ENCODE results near the gene EHBP1. TPM values are rescaled to one million over a fixed set of nuclear protein-coding genes. Genes with fewer than 3 reads are reported as not detected.
"Not testable (repeated sequence)": the region's sequence is repeated elsewhere in the genome, so short reads cannot be mapped to it uniquely, and the experiment has no call there.

Gene EHBP1
- total RNA-seq, 4 donors from 2014 or later, result 52.6 to 167 (median 135) TPM

DNA sequence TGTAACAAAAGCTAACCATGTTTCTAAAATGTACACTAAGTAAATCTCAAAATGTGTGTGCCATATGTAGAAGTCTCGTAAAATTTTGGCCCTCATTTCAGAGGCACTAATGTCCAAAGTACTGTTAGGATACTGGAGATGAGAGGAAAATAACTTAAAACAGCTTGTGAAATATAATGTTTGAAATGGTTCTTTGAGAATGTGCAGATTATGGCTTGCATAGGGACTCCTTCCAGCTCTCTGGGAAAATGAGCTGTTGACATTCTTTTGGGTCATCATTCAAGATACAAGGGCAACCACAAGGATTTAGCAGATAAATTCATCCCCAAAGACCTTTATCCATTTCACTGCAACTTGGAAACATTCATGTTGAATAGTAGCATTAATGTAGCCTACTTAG lies 307.0 kb downstream of the EHBP1 start:
- intact Hi-C loops (cut with DNase I; ENCODE audit: low total_unique reads), result no loop called here
- Histone ChIP-seq H3K9me3 (no peaks in the 10 kb centered on the region), H3K27me3 (no peaks in the 10 kb centered on the region), H3K27ac (no peak overlapping the region), H3K4me1 (no peaks in the 10 kb centered on the region), H3K36me3 (no peaks in the 10 kb centered on the region), H3K4me3 (no peak overlapping the region)
- no peak for DNase-seq
- TF ChIP-seq POLR2A (IDR thresholded peaks at IDR 0.05), result no peak
- TF ChIP-seq, protein P1, sequence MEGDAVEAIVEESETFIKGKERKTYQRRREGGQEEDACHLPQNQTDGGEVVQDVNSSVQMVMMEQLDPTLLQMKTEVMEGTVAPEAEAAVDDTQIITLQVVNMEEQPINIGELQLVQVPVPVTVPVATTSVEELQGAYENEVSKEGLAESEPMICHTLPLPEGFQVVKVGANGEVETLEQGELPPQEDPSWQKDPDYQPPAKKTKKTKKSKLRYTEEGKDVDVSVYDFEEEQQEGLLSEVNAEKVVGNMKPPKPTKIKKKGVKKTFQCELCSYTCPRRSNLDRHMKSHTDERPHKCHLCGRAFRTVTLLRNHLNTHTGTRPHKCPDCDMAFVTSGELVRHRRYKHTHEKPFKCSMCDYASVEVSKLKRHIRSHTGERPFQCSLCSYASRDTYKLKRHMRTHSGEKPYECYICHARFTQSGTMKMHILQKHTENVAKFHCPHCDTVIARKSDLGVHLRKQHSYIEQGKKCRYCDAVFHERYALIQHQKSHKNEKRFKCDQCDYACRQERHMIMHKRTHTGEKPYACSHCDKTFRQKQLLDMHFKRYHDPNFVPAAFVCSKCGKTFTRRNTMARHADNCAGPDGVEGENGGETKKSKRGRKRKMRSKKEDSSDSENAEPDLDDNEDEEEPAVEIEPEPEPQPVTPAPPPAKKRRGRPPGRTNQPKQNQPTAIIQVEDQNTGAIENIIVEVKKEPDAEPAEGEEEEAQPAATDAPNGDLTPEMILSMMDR (IDR thresholded peaks at IDR 0.05), result no peak

DNA sequence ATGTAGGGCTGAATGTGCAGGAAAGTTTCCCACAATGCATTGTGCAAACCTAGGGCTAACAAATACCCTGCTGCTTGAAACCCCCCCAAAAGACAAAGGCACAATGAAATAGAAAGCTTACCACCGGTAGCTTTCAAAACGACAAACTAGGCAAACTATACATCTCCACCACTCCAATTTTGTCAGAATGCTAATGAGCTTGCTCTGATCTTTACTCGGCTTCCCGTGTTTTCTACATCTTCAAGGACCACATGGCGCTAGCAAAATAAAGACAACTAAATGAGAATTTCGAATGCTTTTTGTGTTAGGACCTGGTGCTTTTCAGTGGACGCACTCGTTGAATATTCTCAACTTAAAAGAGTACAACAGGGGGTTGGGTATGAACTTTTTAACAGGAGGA lies 307.9 kb downstream of the EHBP1 start:
- Histone ChIP-seq H3K36me3 (no peaks in the 10 kb centered on the region), H3K4me3 (no peak overlapping the region), H3K4me1 (no peaks in the 10 kb centered on the region), H3K27ac (no peak overlapping the region), H3K27me3 (no peaks in the 10 kb centered on the region), H3K9me3 (no peaks in the 10 kb centered on the region)
- TF ChIP-seq, protein P1 (IDR thresholded peaks at IDR 0.05), result no peak
- TF ChIP-seq POLR2A (IDR thresholded peaks at IDR 0.05), result no peak
- intact Hi-C loops (cut with DNase I; ENCODE audit: low total_unique reads), result no loop called here
- DNase-seq, result no peak

DNA sequence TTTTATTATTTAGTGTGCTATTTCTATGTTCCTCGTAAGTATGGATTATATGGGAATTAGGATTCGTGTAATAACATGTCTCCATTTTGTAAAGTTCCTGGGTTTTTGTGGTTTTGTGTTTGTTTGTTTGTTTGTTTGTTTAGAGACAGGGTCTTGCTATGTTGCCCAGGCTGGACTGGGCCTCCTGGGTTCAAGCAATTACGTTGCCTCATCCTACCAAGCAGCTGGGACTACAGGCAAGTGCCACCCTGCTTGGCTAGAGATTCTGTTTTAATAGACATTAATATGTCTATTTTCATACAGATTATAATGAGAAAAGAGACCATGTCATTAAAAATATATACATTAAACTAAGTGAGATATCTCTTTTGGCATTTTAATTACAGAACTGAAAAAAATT lies 309.9 kb downstream of the EHBP1 start:
- no peak overlapping the region for H3K4me3 ChIP-seq
- no peak overlapping the region for H3K27ac ChIP-seq
- no peaks in the 10 kb centered on the region for H3K27me3 ChIP-seq
- no peaks in the 10 kb centered on the region for H3K4me1 ChIP-seq
- no peaks in the 10 kb centered on the region for H3K9me3 ChIP-seq
- intact Hi-C loops (cut with DNase I; ENCODE audit: low total_unique reads), result no loop called here
- TF ChIP-seq POLR2A (IDR thresholded peaks at IDR 0.05), result no peak
- TF ChIP-seq, protein P1 (IDR thresholded peaks at IDR 0.05), result no peak
- no peak for DNase-seq
- H3K36me3 ChIP-seq, result no peaks in the 10 kb centered on the region

DNA sequence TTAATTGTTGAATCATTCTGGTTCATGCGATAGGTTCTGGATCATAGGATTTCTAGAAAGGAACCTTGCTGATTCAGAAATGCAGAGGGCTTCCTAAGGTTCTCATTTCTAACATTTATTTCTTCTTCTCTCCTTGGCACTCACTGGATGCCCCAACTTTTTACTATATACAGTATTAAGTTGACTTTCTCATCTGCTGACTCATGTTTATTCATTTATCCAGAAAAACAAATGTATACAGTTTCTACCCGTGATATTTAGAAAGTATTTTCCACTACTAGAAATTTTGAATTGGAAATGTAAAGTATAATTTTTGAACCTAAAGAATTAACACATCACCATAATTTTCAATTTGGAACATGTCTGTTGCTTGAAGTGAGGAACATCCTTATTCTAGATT lies 312.9 kb downstream of the EHBP1 start:
- intact Hi-C loops (cut with DNase I; ENCODE audit: low total_unique reads), result no loop called here
- no peak for DNase-seq
- no peaks in the 10 kb centered on the region for H3K27me3 ChIP-seq
- H3K27ac ChIP-seq, result no peak overlapping the region
- H3K4me1 ChIP-seq, result no peaks in the 10 kb centered on the region
- no peaks in the 10 kb centered on the region for H3K36me3 ChIP-seq
- no peak overlapping the region for H3K4me3 ChIP-seq
- TF ChIP-seq, protein P1 (IDR thresholded peaks at IDR 0.05), result no peak
- no peak for TF ChIP-seq POLR2A (IDR thresholded peaks at IDR 0.05)
- H3K9me3 ChIP-seq, result no peaks in the 10 kb centered on the region

DNA sequence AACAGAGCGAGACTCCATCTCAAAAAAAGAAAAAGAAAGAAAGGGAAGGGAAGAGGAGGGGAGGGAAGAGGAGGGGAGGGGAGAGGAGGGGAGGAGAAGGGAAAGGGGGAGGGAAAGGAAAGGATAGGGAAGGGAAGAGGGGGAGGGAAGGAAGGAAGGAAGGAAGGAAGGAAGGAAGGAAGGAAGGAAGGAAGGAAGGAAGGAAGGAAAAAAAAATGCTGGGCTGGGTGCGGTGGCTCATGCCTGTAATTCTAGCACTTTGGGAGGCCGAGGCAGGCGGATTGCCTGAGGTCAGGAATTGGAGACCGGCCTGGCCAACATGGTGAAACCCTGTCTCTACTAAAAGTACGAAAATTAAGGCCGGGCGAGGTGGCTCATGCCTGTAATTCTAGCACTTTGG lies 314.2 kb downstream of the EHBP1 start:
- DNase-seq; H3K9me3 ChIP-seq; H3K4me3 ChIP-seq; H3K27me3 ChIP-seq; H3K36me3 ChIP-seq; H3K27ac ChIP-seq; intact Hi-C loops (cut with DNase I; ENCODE audit: low total_unique reads); H3K4me1 ChIP-seq: not testable (repeated sequence)

DNA sequence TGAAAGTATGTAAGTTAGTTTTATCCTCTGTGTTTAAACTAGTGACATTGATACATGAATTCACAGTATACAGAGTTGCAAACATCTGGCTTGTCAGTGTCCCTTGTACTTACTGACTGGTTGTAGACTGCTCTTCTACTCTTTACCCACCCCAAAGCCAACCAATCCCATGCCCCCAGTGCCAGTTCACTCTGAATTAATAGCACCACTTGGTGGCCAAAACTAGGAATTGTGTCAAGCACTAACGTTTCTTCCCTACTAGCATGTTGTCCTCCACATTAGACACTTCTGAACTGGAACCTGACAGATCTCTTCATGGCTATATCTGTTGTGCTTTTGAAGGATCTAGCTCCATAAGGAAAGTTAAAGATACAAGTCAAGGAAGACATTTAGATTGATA lies 317.9 kb downstream of the EHBP1 start:
- H3K4me1 ChIP-seq, result no peaks in the 10 kb centered on the region
- TF ChIP-seq, protein P1 (IDR thresholded peaks at IDR 0.05), result no peak
- no peak for TF ChIP-seq POLR2A (IDR thresholded peaks at IDR 0.05)
- H3K36me3 ChIP-seq, result no peaks in the 10 kb centered on the region
- no peak overlapping the region for H3K4me3 ChIP-seq
- H3K27me3 ChIP-seq, result no peaks in the 10 kb centered on the region
- intact Hi-C loops (cut with DNase I; ENCODE audit: low total_unique reads), result no loop called here
- no peaks in the 10 kb centered on the region for H3K9me3 ChIP-seq
- no peak overlapping the region for H3K27ac ChIP-seq
- no peak for DNase-seq

Data from uterus (tissue), 4 donors.